GM23338 (cell line): Measurements from ENCODE around the gene GUCY2F. TPM values are rescaled to one million over a fixed set of nuclear protein-coding genes. Genes with fewer than 3 reads are reported as not detected.

ENCODE experiments used
- ATAC-seq: fragments of 200-7000 bp; cut with Tn5 transposase; 3 replicates; pipeline ENCODE4 v1.9.1; 2020
- DNase-seq: peaks from one replicate; pipeline ENCODE4 v3.0.0-alpha.2; 2015; ENCODE audit warnings: low spot score
- H2AFZ ChIP-seq: fragments of 200-600 bp; sonication (generic); 2 replicates; pipeline ENCODE4 v1.8.0; 2016; ENCODE audit warnings: antibody characterized with exemption, mild to moderate bottlenecking, moderate library complexity
- H3F3A ChIP-seq: fragments of 200-600 bp; sonication (generic); replicated peaks from 2 replicates; pipeline ENCODE4 v1.8.0; 2017; ENCODE audit warnings: antibody characterized with exemption, mixed run types, low read depth
- H3K27ac ChIP-seq: fragments of 200-600 bp; sonication (generic); 2 replicates; pipeline ENCODE4 v1.6.1; 2016; ENCODE audit warnings: low read depth
- H3K27me3 ChIP-seq: fragments of 200-600 bp; sonication (generic); 2 replicates; pipeline ENCODE4 v1.8.0; 2016; ENCODE audit warnings: mild to moderate bottlenecking, mixed run types, moderate library complexity; ENCODE audit not compliant: insufficient read depth
- H3K36me3 ChIP-seq: fragments of 200-600 bp; sonication (generic); 2 replicates; pipeline ENCODE4 v1.8.0; 2016; ENCODE audit warnings: mild to moderate bottlenecking; ENCODE audit not compliant: insufficient read depth
- H3K4me1 ChIP-seq: fragments of 200-600 bp; sonication (generic); 2 replicates; pipeline ENCODE4 v1.8.0; 2016; ENCODE audit warnings: mild to moderate bottlenecking, moderate library complexity; ENCODE audit not compliant: insufficient read depth
- H3K4me2 ChIP-seq: fragments of 200-600 bp; sonication (generic); 2 replicates; pipeline ENCODE4 v1.7.1; 2017; ENCODE audit warnings: mixed run types
- H3K4me3 ChIP-seq: fragments of 200-600 bp; sonication (generic); 2 replicates; pipeline ENCODE4 v1.6.1; 2016; ENCODE audit warnings: mixed run types
- H3K79me2 ChIP-seq: fragments of 200-600 bp; sonication (generic); replicated peaks from 2 replicates; pipeline ENCODE4 v1.8.0; 2017; ENCODE audit warnings: mild to moderate bottlenecking; ENCODE audit not compliant: insufficient read depth
- H3K9me2 ChIP-seq: fragments of 200-600 bp; sonication (generic); 2 replicates; pipeline ENCODE4 v1.8.0; 2017; ENCODE audit not compliant: insufficient read depth
- H4K20me1 ChIP-seq: fragments of 200-600 bp; sonication (generic); replicated peaks from 2 replicates; pipeline ENCODE4 v1.8.0; 2017; ENCODE audit warnings: mild to moderate bottlenecking; ENCODE audit not compliant: insufficient read depth
- H3K27ac Mint-ChIP-seq: 2 replicates; pipeline ENCODE4 v1.8.0; 2020; ENCODE audit warnings: inconsistent platforms, mild to moderate bottlenecking, moderate library complexity, mixed read lengths
- H3K27me3 Mint-ChIP-seq: 3 replicates; pipeline ENCODE4 v1.8.0; 2022; ENCODE audit warnings: low read depth, mild to moderate bottlenecking, moderate library complexity, mixed read lengths, inconsistent platforms; ENCODE audit not compliant: insufficient read depth, poor library complexity
- H3K36me3 Mint-ChIP-seq: 3 replicates; pipeline ENCODE4 v1.8.0; 2021; ENCODE audit warnings: low read depth, mild to moderate bottlenecking, inconsistent platforms, moderate library complexity, mixed read lengths
- H3K4me1 Mint-ChIP-seq: 3 replicates; pipeline ENCODE4 v1.8.0; 2020; ENCODE audit warnings: mild to moderate bottlenecking, inconsistent platforms, mixed read lengths
- H3K4me3 Mint-ChIP-seq: 3 replicates; pipeline ENCODE4 v1.8.0; 2021; ENCODE audit warnings: moderate library complexity, mild to moderate bottlenecking, inconsistent platforms, mixed read lengths
- H3K9me3 Mint-ChIP-seq: 3 replicates; pipeline ENCODE4 v1.8.0; 2020; ENCODE audit warnings: moderate library complexity, mild to moderate bottlenecking, inconsistent platforms, mixed read lengths
- EZH2phosphoT487 ChIP-seq: fragments of 200-600 bp; sonication (generic); IDR thresholded peaks from one replicate; pipeline ENCODE4 v1.8.1; 2018; ENCODE audit warnings: antibody characterized with exemption; ENCODE audit not compliant: unreplicated experiment
- JUNB ChIP-seq: IDR thresholded peaks from one replicate; pipeline ENCODE4 v1.6.1; 2016; ENCODE audit warnings: antibody characterized with exemption; ENCODE audit not compliant: unreplicated experiment
- NANOG ChIP-seq: IDR thresholded peaks from 2 replicates; pipeline ENCODE4 v1.6.1; 2016; ENCODE audit warnings: antibody characterized with exemption, borderline replicate concordance
- POLR2AphosphoS5 ChIP-seq: IDR thresholded peaks from 2 replicates; pipeline ENCODE4 v1.6.1; 2016; ENCODE audit warnings: antibody characterized with exemption, low read depth
- STAT1 ChIP-seq: IDR thresholded peaks from one replicate; pipeline ENCODE4 v1.6.1; 2016; ENCODE audit warnings: antibody characterized with exemption; ENCODE audit not compliant: unreplicated experiment
- ZNF331 ChIP-seq: fragments of 250-450 bp; sonication (Bioruptor Pico); IDR thresholded peaks from 2 replicates; pipeline ENCODE4 v1.5.0; 2020; ENCODE audit warnings: low read depth, mild to moderate bottlenecking, moderate library complexity
- polyA plus RNA-seq: library from polyadenylated mRNA; unstranded; fragments of >200 nt; fragmentation: Nextera tagmentation; extraction: Ambion mirVana; gene quantifications from 2 replicates; pipeline ENCODE4 v1.2.1, GENCODE V29; 2016
- total RNA-seq: library from RNA; depleted of rRNA; stranded (reverse); fragments of >200 nt; shearing (Covaris generic); gene quantifications from 2 replicates; pipeline ENCODE4 v1.2.3, GENCODE V29; 2014
- TF ChIP-seq, protein P1 (sequence below), 2 experiments: fragments of 200-600 bp in 1 of 2; sonication (generic) in 1 of 2; conservative IDR thresholded peaks; 2 replicates each; pipeline versions ENCODE4 v1.5.1 to v1.6.1; 2016 to 2017; ENCODE audit warnings: antibody characterized with exemption in 2 of 2, low read depth in 2 of 2, mild to moderate bottlenecking in 2 of 2, moderate library complexity in 1 of 2
- TF ChIP-seq, protein P2 (sequence below): fragments of 250-450 bp; sonication (Bioruptor Pico); IDR thresholded peaks from 2 replicates; pipeline ENCODE4 v1.5.0; 2020; ENCODE audit warnings: mild to moderate bottlenecking, moderate library complexity
- TF ChIP-seq, protein P3 (sequence below): IDR thresholded peaks from one replicate; pipeline ENCODE4 v1.6.1; 2018; ENCODE audit warnings: antibody characterized with exemption; ENCODE audit not compliant: unreplicated experiment
- TF ChIP-seq, protein P4 (sequence below): IDR thresholded peaks from 2 replicates; pipeline ENCODE4 v1.6.1; 2016; ENCODE audit warnings: antibody characterized with exemption

The GUCY2F gene
- total and polyA plus RNA-seq, 2 experiments from 2014 or later = 0.06 to 0.10 TPM

DNA sequence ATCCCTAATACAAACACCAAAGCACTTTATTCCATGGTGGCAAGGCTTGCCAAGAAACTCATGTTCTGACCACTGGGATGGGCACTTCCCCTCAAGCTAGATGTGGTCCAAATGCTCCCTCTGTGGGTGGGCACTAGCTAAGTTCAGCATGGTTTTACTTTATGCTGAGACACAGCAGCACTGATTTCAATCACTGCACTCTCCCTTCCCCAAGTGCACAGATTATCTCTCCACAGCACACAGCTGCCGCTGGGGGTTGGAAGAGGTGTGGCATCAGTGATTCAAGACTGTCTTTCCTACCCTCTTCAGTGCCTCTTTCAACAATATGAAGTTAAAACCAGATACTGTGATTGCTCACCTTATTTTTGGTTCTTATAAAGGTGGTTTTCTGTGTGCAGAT, 16.5 kb upstream of the GUCY2F start:
- H3K27ac Mint-ChIP-seq = no peak overlapping the region
- H3K4me1 Mint-ChIP-seq = no peaks in the 10 kb centered on the region
- DNase-seq = no peak
- no peaks in the 10 kb centered on the region for H3K36me3 Mint-ChIP-seq
- no peak for ATAC-seq
- Histone ChIP-seq H2AFZ (no peak overlapping the region), H3K4me3 (no peak overlapping the region), H3K27ac (no peak overlapping the region), H3K36me3 (no peaks in the 10 kb centered on the region), H3K27me3 (no peaks in the 10 kb centered on the region), H3K4me1 (no peaks in the 10 kb centered on the region), H4K20me1 (no peaks in the 10 kb centered on the region), H3K79me2 (no peaks in the 10 kb centered on the region), H3F3A (no peaks in the 10 kb centered on the region), H3K9me2 (no peaks in the 10 kb centered on the region), H3K4me2 (no peak overlapping the region)
- H3K9me3 Mint-ChIP-seq = no peaks in the 10 kb centered on the region
- H3K27me3 Mint-ChIP-seq = no peaks in the 10 kb centered on the region
- TF ChIP-seq POLR2AphosphoS5 (no peak), JUNB (no peak)
- no peak overlapping the region for H3K4me3 Mint-ChIP-seq

GRCh38 chrX:109489174-109489573, 7.3 kb upstream of the GUCY2F start:
- H3K4me3 ChIP-seq = no peak overlapping the region
- Mint-ChIP-seq H3K9me3 (no peaks in the 10 kb centered on the region), H3K27me3 (peaks cover 1% of the 10 kb centered on the region), H3K4me1 (peaks cover 8% of the 10 kb centered on the region), H3K4me3 (no peak overlapping the region), H3K36me3 (no peaks in the 10 kb centered on the region), H3K27ac (no peak overlapping the region)
- no peak overlapping the region for H2AFZ ChIP-seq
- no peak overlapping the region for H3K27ac ChIP-seq
- no peaks in the 10 kb centered on the region for H3K27me3 ChIP-seq
- H4K20me1 ChIP-seq = no peaks in the 10 kb centered on the region
- no peaks in the 10 kb centered on the region for H3K36me3 ChIP-seq
- no peak overlapping the region for H3K4me2 ChIP-seq
- H3K4me1 ChIP-seq = no peaks in the 10 kb centered on the region
- no peaks in the 10 kb centered on the region for H3K79me2 ChIP-seq
- H3F3A ChIP-seq = no peaks in the 10 kb centered on the region
- no peaks in the 10 kb centered on the region for H3K9me2 ChIP-seq
- no peak for ATAC-seq
- no peak for DNase-seq
- TF ChIP-seq NANOG = no peak
- TF ChIP-seq, protein P1, sequence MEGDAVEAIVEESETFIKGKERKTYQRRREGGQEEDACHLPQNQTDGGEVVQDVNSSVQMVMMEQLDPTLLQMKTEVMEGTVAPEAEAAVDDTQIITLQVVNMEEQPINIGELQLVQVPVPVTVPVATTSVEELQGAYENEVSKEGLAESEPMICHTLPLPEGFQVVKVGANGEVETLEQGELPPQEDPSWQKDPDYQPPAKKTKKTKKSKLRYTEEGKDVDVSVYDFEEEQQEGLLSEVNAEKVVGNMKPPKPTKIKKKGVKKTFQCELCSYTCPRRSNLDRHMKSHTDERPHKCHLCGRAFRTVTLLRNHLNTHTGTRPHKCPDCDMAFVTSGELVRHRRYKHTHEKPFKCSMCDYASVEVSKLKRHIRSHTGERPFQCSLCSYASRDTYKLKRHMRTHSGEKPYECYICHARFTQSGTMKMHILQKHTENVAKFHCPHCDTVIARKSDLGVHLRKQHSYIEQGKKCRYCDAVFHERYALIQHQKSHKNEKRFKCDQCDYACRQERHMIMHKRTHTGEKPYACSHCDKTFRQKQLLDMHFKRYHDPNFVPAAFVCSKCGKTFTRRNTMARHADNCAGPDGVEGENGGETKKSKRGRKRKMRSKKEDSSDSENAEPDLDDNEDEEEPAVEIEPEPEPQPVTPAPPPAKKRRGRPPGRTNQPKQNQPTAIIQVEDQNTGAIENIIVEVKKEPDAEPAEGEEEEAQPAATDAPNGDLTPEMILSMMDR (conservative IDR thresholded peaks at IDR 0.05; ENCODE audit: low read depth in 2 of 2) = no peak
- TF ChIP-seq, protein P2, sequence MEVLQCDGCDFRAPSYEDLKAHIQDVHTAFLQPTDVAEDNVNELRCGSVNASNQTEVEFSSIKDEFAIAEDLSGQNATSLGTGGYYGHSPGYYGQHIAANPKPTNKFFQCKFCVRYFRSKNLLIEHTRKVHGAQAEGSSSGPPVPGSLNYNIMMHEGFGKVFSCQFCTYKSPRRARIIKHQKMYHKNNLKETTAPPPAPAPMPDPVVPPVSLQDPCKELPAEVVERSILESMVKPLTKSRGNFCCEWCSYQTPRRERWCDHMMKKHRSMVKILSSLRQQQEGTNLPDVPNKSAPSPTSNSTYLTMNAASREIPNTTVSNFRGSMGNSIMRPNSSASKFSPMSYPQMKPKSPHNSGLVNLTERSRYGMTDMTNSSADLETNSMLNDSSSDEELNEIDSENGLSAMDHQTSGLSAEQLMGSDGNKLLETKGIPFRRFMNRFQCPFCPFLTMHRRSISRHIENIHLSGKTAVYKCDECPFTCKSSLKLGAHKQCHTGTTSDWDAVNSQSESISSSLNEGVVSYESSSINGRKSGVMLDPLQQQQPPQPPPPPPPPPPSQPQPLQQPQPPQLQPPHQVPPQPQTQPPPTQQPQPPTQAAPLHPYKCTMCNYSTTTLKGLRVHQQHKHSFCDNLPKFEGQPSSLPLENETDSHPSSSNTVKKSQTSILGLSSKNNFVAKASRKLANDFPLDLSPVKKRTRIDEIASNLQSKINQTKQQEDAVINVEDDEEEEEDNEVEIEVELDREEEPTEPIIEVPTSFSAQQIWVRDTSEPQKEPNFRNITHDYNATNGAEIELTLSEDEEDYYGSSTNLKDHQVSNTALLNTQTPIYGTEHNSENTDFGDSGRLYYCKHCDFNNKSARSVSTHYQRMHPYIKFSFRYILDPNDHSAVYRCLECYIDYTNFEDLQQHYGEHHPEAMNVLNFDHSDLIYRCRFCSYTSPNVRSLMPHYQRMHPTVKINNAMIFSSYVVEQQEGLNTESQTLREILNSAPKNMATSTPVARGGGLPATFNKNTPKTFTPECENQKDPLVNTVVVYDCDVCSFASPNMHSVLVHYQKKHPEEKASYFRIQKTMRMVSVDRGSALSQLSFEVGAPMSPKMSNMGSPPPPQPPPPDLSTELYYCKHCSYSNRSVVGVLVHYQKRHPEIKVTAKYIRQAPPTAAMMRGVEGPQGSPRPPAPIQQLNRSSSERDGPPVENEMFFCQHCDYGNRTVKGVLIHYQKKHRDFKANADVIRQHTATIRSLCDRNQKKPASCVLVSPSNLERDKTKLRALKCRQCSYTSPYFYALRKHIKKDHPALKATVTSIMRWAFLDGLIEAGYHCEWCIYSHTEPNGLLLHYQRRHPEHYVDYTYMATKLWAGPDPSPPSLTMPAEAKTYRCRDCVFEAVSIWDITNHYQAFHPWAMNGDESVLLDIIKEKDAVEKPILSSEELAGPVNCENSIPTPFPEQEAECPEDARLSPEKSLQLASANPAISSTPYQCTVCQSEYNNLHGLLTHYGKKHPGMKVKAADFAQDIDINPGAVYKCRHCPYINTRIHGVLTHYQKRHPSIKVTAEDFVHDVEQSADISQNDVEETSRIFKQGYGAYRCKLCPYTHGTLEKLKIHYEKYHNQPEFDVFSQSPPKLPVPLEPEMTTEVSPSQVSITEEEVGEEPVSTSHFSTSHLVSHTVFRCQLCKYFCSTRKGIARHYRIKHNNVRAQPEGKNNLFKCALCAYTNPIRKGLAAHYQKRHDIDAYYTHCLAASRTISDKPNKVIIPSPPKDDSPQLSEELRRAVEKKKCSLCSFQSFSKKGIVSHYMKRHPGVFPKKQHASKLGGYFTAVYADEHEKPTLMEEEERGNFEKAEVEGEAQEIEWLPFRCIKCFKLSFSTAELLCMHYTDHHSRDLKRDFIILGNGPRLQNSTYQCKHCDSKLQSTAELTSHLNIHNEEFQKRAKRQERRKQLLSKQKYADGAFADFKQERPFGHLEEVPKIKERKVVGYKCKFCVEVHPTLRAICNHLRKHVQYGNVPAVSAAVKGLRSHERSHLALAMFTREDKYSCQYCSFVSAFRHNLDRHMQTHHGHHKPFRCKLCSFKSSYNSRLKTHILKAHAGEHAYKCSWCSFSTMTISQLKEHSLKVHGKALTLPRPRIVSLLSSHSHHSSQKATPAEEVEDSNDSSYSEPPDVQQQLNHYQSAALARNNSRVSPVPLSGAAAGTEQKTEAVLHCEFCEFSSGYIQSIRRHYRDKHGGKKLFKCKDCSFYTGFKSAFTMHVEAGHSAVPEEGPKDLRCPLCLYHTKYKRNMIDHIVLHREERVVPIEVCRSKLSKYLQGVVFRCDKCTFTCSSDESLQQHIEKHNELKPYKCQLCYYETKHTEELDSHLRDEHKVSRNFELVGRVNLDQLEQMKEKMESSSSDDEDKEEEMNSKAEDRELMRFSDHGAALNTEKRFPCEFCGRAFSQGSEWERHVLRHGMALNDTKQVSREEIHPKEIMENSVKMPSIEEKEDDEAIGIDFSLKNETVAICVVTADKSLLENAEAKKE (CRISPR knock-in tag) = no peak
- TF ChIP-seq EZH2phosphoT487 = no peak
- TF ChIP-seq, protein P3, sequence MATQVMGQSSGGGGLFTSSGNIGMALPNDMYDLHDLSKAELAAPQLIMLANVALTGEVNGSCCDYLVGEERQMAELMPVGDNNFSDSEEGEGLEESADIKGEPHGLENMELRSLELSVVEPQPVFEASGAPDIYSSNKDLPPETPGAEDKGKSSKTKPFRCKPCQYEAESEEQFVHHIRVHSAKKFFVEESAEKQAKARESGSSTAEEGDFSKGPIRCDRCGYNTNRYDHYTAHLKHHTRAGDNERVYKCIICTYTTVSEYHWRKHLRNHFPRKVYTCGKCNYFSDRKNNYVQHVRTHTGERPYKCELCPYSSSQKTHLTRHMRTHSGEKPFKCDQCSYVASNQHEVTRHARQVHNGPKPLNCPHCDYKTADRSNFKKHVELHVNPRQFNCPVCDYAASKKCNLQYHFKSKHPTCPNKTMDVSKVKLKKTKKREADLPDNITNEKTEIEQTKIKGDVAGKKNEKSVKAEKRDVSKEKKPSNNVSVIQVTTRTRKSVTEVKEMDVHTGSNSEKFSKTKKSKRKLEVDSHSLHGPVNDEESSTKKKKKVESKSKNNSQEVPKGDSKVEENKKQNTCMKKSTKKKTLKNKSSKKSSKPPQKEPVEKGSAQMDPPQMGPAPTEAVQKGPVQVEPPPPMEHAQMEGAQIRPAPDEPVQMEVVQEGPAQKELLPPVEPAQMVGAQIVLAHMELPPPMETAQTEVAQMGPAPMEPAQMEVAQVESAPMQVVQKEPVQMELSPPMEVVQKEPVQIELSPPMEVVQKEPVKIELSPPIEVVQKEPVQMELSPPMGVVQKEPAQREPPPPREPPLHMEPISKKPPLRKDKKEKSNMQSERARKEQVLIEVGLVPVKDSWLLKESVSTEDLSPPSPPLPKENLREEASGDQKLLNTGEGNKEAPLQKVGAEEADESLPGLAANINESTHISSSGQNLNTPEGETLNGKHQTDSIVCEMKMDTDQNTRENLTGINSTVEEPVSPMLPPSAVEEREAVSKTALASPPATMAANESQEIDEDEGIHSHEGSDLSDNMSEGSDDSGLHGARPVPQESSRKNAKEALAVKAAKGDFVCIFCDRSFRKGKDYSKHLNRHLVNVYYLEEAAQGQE = no peak
- no peak for TF ChIP-seq ZNF331 (CRISPR knock-in tag)
- no peak for TF ChIP-seq POLR2AphosphoS5
- TF ChIP-seq STAT1 = no peak
- TF ChIP-seq, protein P4, sequence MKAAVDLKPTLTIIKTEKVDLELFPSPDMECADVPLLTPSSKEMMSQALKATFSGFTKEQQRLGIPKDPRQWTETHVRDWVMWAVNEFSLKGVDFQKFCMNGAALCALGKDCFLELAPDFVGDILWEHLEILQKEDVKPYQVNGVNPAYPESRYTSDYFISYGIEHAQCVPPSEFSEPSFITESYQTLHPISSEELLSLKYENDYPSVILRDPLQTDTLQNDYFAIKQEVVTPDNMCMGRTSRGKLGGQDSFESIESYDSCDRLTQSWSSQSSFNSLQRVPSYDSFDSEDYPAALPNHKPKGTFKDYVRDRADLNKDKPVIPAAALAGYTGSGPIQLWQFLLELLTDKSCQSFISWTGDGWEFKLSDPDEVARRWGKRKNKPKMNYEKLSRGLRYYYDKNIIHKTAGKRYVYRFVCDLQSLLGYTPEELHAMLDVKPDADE = no peak
